Choroid plexus epithelial cell (primary cell): ENCODE results near the gene TNFRSF13B.
"Not testable (repeated sequence)": the region's sequence is repeated elsewhere in the genome, so short reads cannot be mapped to it uniquely, and the experiment has no call there.

ENCODE experiments used
- DNase-seq: peaks from one replicate; pipeline ENCODE4 v3.0.0-alpha.2; 2010; ENCODE audit warnings: low read depth
- H3K4me3 ChIP-seq: 2 replicates; pipeline ENCODE4 v1.5.1; 2011; ENCODE audit warnings: low read depth, mild to moderate bottlenecking, control low read depth, low read length, moderate library complexity
- TF ChIP-seq, protein P1 (sequence below): conservative IDR thresholded peaks from 2 replicates; pipeline ENCODE4 v1.5.1; 2011; ENCODE audit warnings: low read depth, mild to moderate bottlenecking, control low read depth, inconsistent platforms, low read length, moderate library complexity

Gene TNFRSF13B

DNA sequence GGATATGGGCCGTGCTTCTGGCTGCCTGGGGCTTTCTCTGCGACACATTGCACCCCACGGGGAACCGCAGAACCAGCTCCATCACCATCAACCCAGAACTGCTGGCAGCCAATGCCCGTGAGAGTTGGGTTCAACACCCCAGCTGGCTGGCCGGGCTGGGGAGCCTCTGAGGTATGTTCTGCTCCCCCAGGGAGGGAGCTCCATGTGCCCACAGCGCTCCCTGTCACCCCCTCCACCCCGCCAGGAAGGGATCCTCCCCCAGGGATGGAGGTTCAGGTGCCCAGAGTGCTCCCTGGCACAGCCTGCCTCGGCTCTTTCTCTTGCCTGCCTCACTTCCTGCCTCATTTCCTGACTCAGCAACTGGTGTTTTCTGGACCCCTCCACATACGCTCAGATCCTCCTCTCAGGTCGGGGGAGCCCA, 46.1 kb upstream of the TNFRSF13B start:
- H3K4me3 ChIP-seq: no peak overlapping the region
- DNase-seq: no peak
- TF ChIP-seq, protein P1, sequence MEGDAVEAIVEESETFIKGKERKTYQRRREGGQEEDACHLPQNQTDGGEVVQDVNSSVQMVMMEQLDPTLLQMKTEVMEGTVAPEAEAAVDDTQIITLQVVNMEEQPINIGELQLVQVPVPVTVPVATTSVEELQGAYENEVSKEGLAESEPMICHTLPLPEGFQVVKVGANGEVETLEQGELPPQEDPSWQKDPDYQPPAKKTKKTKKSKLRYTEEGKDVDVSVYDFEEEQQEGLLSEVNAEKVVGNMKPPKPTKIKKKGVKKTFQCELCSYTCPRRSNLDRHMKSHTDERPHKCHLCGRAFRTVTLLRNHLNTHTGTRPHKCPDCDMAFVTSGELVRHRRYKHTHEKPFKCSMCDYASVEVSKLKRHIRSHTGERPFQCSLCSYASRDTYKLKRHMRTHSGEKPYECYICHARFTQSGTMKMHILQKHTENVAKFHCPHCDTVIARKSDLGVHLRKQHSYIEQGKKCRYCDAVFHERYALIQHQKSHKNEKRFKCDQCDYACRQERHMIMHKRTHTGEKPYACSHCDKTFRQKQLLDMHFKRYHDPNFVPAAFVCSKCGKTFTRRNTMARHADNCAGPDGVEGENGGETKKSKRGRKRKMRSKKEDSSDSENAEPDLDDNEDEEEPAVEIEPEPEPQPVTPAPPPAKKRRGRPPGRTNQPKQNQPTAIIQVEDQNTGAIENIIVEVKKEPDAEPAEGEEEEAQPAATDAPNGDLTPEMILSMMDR: no peak

DNA sequence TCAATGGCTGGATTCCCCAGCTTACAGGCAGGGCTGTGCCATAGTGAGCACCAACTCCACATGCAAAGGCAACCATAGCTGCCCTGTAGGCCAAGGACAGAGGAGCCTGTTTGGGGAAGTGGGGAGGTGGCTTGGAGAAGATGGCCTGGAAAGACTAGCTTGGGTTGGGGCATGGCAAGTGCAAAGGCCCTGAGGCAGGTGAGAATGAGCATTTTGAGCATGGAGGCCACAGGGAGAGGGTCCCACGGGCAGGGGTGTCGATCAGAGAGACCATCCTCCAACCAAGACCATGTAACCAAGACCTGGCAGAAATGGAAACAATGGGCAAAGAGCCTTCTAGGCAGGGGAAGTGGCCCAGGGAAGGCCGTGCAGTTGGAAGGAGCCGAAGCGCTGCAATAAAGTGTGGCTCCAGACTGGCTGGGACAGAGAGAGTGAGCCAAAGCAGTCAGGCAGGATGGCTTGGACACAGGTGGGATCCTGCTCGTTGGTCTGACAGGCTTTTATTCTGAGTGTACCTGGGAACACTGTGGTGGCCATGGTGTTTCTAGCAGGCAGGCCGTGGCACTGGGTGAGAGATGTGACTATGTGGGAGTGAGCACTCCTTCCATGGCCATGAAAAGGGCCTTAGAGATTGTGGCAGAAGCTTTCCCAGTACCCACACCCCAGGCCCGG, 45.6 kb upstream of the TNFRSF13B start:
- DNase-seq: no peak
- no peak overlapping the region for H3K4me3 ChIP-seq

GRCh38 chr17:17016199-17017197, 44.6 kb upstream of the TNFRSF13B start:
- not testable (repeated sequence) for H3K4me3 ChIP-seq, DNase-seq

More for the DNA sequence above, 45.6 kb upstream of the TNFRSF13B start:
- TF ChIP-seq, protein P1: no peak

- DNase-seq: no peak
- TF ChIP-seq, protein P1: no peak
- no peak overlapping the region for H3K4me3 ChIP-seq
Observed at GRCh38 chr17:17015230-17015629, 43.3 kb upstream of the TNFRSF13B start.

DNA sequence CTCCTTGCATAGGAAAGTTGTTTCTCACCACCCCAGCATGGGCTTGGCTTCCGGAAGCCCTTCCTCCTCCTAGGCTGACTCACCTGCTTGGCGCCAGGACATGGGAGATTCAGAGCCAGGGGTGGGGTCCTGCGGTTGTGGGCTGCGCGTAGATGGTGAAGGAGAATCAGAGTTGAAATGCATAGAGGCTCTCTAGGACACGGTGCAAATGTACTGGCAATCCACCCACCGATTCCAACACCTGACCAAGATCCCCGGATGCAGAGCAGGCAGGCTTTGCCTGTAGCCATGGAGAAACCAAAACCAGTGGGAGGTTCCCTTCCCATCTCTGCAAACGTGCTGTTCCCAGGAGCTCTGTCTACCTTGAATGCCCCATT, 42.8 kb upstream of the TNFRSF13B start:
- DNase-seq, H3K4me3 ChIP-seq: not testable (repeated sequence)

DNA sequence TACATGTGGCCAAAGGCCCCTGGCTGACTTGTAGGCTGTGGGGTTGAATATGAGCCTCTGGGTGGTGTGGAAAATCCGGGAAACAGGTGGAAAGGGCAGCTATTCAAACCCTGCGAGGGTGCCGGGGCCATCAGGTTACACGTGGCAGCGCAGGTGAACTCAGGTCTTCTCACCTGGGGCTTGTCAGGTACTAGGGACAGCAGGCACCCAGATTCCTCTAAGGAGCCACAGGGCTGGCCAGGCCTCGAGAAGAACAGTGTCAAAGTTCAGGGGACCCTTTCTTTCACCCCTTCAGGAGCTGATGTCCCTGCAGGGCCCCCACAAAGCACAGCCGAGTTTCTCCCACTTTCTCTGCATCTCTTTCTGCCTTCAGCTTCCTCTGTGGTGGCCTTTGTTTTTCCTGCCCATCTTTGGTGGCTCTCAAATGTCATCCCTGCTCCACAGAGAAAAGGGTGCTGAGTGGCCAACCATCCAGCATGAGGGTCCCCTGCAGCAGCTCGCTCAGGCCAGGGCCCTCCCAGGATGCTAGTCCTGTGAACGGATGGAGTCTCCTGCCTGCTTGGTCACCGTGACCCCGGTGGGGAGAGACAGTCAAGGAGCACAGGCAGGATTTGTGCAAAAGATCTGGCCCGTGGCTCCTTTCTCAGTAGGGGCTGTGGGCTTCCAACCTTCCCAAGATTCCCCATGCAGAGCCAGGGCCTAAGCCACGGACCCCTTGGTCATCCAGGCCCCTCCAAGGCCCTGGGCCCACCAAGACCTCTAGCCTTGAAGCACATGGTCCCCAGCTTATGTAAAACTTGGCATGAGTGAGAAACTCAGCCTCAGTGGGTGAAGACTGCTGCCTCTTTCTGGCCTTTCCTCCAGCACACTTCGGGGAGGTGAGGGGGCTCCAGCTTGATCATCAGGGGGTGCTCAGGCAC, 42.2 kb upstream of the TNFRSF13B start:
- not testable (repeated sequence) for H3K4me3 ChIP-seq, DNase-seq

GRCh38 chr17:17011043-17011907, 39.4 kb upstream of the TNFRSF13B start:
- H3K4me3 ChIP-seq: not testable (repeated sequence)
- DNase-seq: peak; percentile 83

GRCh38 chr17:17010545-17011034, 38.7 kb upstream of the TNFRSF13B start:
- H3K4me3 ChIP-seq, DNase-seq: not testable (repeated sequence)
